ENCODE results near the gene E2F4.

The E2F4 gene

DNA sequence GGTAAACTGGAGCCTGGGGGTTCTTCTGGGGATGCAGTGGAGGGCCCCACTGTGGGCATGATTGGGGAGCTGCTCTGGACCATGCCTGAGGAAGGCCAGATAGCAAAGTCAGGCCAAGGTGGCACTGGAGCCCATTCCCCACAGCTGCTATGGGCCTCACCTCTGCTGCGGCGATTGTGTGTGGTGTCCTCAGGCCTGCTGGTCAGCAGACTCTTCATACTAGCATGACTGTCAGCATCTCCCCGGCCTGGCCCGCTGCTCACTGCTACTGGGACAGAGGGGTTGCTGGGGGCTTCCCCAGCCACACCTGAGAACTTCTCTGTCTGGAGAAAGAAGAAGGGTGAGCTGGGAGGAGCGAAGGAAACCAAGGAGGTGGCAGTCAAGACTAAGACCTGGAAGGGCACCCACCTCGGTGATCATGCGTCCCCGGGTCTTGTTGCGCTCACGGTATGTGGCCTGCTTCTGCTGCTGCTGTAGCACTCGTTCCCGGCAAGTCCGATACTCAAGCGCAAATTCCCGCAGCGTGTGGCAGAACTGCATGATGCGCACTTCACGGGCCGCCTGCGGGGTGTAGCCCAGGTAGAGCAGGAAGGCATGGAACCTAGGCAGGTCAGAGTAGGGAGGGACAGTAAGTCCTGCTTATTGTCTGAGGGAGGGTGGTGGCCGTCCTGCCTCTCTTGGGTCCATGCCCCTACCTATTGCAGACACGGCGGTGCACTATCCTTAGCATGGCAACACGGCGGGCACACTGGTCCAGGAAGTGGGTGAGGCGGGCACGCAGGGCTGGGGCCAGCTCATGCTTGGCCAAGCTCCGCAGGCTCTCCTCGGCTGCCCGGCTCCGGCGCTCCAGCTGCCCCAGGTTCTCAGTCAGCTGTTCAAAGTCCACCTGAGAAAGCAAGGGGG lies 38.2 kb downstream of the E2F4 start:
- DNase-seq (ENCODE audit: low read depth), result no peak
- TF ChIP-seq, protein P1, sequence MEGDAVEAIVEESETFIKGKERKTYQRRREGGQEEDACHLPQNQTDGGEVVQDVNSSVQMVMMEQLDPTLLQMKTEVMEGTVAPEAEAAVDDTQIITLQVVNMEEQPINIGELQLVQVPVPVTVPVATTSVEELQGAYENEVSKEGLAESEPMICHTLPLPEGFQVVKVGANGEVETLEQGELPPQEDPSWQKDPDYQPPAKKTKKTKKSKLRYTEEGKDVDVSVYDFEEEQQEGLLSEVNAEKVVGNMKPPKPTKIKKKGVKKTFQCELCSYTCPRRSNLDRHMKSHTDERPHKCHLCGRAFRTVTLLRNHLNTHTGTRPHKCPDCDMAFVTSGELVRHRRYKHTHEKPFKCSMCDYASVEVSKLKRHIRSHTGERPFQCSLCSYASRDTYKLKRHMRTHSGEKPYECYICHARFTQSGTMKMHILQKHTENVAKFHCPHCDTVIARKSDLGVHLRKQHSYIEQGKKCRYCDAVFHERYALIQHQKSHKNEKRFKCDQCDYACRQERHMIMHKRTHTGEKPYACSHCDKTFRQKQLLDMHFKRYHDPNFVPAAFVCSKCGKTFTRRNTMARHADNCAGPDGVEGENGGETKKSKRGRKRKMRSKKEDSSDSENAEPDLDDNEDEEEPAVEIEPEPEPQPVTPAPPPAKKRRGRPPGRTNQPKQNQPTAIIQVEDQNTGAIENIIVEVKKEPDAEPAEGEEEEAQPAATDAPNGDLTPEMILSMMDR (conservative IDR thresholded peaks at IDR 0.05; ENCODE audit: control insufficient read depth, insufficient read depth, low read depth, low read length), result no peak
- H3K4me3 ChIP-seq (ENCODE audit: control insufficient read depth, low read depth, low read length), result no peak overlapping the region

GRCh38 chr16:67230809-67231660 lies 39.1 kb downstream of the E2F4 start:
- no peak for DNase-seq (ENCODE audit: low read depth)
- TF ChIP-seq, protein P1 (conservative IDR thresholded peaks at IDR 0.05; ENCODE audit: control insufficient read depth, insufficient read depth, low read depth, low read length), result no peak
- H3K4me3 ChIP-seq (ENCODE audit: control insufficient read depth, low read depth, low read length), result no peak overlapping the region

DNA sequence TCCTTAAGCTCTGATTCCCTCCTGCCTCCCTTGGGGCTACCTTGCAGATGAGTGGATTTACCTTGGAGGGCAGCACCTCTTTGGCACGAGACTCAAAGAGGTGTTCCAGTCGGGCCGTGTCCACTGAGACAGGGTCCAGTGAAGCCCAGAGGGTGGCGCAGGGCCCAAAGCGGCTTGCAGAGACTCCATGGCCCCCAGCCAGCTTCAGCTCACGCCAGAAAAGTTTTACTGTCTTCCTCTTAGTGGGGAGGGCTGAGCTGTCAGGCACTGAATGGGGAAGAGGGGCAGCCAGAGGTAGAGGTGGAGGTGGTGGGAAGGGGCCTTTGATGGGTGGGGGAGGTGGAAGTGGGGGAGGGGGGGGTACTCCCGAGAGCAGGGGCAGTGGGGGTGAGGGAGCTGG lies 41.6 kb downstream of the E2F4 start:
- DNase-seq (ENCODE audit: low read depth), result no peak
- TF ChIP-seq, protein P1 (conservative IDR thresholded peaks at IDR 0.05; ENCODE audit: control insufficient read depth, insufficient read depth, low read depth, low read length), result no peak
- no peak overlapping the region for H3K4me3 ChIP-seq (ENCODE audit: control insufficient read depth, low read depth, low read length)

DNA sequence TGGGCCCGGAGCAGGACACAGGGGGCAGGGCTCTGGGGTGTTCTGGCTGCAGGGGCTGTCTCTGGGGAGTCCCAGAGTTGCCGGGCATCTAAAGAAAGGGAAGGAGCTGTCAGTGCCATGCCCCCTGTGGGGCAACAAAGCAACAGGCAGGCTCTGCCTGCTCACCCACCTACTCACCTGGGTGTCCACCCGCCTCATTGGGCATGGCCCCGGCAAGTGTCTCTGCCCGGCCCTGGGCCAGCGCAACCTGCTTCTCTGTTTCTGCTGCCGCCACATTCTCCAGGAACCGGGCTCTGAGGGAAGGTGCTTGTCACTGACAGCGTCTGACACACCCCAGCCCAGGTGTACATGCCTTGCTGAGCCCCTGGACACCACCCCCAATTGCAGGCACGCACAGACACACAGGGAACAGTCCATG lies 42.2 kb downstream of the E2F4 start:
- DNase-seq (ENCODE audit: low read depth), result no peak
- no peak overlapping the region for H3K4me3 ChIP-seq (ENCODE audit: control insufficient read depth, low read depth, low read length)
- TF ChIP-seq, protein P1 (conservative IDR thresholded peaks at IDR 0.05; ENCODE audit: control insufficient read depth, insufficient read depth, low read depth, low read length), result no peak

DNA sequence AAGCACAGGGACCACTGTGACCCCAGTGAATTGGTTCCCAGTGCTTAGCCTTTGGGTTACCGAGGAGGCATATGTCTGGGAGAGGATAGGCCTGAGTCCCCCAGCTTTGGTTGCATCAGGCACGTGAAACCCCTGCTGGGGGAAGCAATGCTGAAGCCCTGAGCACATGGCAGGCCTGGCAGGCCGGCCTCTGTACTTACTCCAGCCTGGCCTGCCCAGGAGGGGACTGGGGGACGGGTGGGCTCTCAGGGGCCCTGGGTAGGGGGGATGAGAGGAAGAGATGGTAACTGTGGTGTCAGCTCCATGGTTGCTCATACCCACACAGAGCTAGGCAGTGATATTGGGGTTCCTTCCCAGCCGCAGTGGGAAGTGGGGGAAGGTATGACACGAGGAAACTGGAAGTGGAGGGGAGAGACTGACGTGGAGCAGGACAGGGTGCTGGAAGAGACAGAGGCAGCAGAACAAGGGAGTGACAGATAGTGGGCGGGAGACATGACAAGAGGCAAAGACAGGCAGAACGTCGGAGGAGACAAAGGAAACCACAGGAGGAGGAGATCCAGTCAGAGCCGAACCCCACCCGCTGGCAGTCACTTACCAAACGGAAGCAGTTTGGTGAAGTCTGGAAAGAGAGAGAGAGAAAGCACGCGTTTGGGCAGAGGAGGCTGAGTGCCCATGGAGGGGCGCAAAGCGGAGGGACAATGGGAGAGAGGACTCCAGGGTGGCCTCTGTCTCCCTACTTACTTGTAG lies 44.0 kb downstream of the E2F4 start:
- no peak for DNase-seq (ENCODE audit: low read depth)
- H3K4me3 ChIP-seq (ENCODE audit: control insufficient read depth, low read depth, low read length), result no peak overlapping the region
- TF ChIP-seq, protein P1 (conservative IDR thresholded peaks at IDR 0.05; ENCODE audit: control insufficient read depth, insufficient read depth, low read depth, low read length), result no peak

Measured in fibroblast of mammary gland (primary cell).